Measurements from ENCODE around the gene TMEM147. TPM values are rescaled to one million over a fixed set of nuclear protein-coding genes. Genes with fewer than 3 reads are reported as not detected.

TMEM147 gene
- total RNA-seq, 1 donor from 2014 or later = 77.7 TPM

GRCh38 chr19:35544110-35544802, 1.2 kb upstream of the TMEM147 start:
- no peaks in the 10 kb centered on the region for H3K27me3 ChIP-seq
- DNase-seq = no peak
- H3K4me1 ChIP-seq = peaks cover 10% of the 10 kb centered on the region
- H3K4me3 ChIP-seq = peak overlapping the region; percentile 97
- no peak for ATAC-seq
- no peaks in the 10 kb centered on the region for H3K9me3 ChIP-seq
- intact Hi-C loops (cut with DNase I) = no loop called here
- TF ChIP-seq CTCF (IDR thresholded peaks at IDR 0.05) = no peak
- no peak overlapping the region for H3K27ac ChIP-seq
- no peaks in the 10 kb centered on the region for H3K36me3 ChIP-seq

- no peaks in the 10 kb centered on the region for H3K27me3 ChIP-seq
- DNase-seq (peak; percentile 76), ATAC-seq (peak; percentile 42)
- H3K36me3 ChIP-seq = no peaks in the 10 kb centered on the region
- intact Hi-C loops (cut with DNase I) = no loop called here
- no peaks in the 10 kb centered on the region for H3K9me3 ChIP-seq
- peak overlapping the region; percentile 77 for H3K27ac ChIP-seq
- TF ChIP-seq CTCF (IDR thresholded peaks at IDR 0.05) = no peak
- peak overlapping the region; percentile 97 for H3K4me3 ChIP-seq
- peaks cover 10% of the 10 kb centered on the region for H3K4me1 ChIP-seq
Observed at GRCh38 chr19:35545855-35546381, 492 bp downstream of the TMEM147 start.

- no peak for TF ChIP-seq CTCF (IDR thresholded peaks at IDR 0.05)
- intact Hi-C loops (cut with DNase I) = no loop called here
- no peak overlapping the region for H3K27ac ChIP-seq
Observed at GRCh38 chr19:35546532-35546931, 1.1 kb downstream of the TMEM147 start.

GRCh38 chr19:35549174-35549788, 3.9 kb downstream of the TMEM147 start:
- Histone ChIP-seq H3K27me3 (no peaks in the 10 kb centered on the region), H3K9me3 (no peaks in the 10 kb centered on the region), H3K36me3 (no peaks in the 10 kb centered on the region), H3K27ac (no peak overlapping the region), H3K4me3 (no peak overlapping the region), H3K4me1 (peaks cover 10% of the 10 kb centered on the region)
- no peak for DNase-seq
- TF ChIP-seq CTCF (IDR thresholded peaks at IDR 0.05) = peak; percentile 68
- peak; percentile 34 for ATAC-seq
- intact Hi-C loops (cut with DNase I) = no loop called here

More at GRCh38 chr19:35546532-35546931, 1.1 kb downstream of the TMEM147 start:
- peak overlapping the region; percentile 97 for H3K4me3 ChIP-seq
- H3K9me3 ChIP-seq = no peaks in the 10 kb centered on the region
- no peaks in the 10 kb centered on the region for H3K36me3 ChIP-seq
- no peak for ATAC-seq
- peaks cover 10% of the 10 kb centered on the region for H3K4me1 ChIP-seq
- DNase-seq = no peak
- H3K27me3 ChIP-seq = no peaks in the 10 kb centered on the region

GRCh38 chr19:35549879-35550523, 4.6 kb downstream of the TMEM147 start:
- ATAC-seq (no peak), DNase-seq (no peak)
- H3K4me3 ChIP-seq = no peak overlapping the region
- no peak overlapping the region for H3K27ac ChIP-seq
- intact Hi-C loops (cut with DNase I) = no loop called here
- no peaks in the 10 kb centered on the region for H3K36me3 ChIP-seq
- H3K27me3 ChIP-seq = no peaks in the 10 kb centered on the region
- peaks cover 10% of the 10 kb centered on the region for H3K4me1 ChIP-seq
- H3K9me3 ChIP-seq = no peaks in the 10 kb centered on the region
- TF ChIP-seq CTCF (IDR thresholded peaks at IDR 0.05) = no peak

Measured in upper lobe of right lung (tissue), 1 donor.